Mucosa of rectum (tissue), 2 donors: Measurements from ENCODE around the gene SLC25A24.
"Not testable (repeated sequence)": the region's sequence is repeated elsewhere in the genome, so short reads cannot be mapped to it uniquely, and the experiment has no call there.

Source experiments
- H3K27ac ChIP-seq, 2 donors: one replicate each; pipeline ENCODE4 v1.7.0; 2013; ENCODE audit warnings: inconsistent platforms in 2 of 2, low read depth in 2 of 2, low read length in 2 of 2
- H3K27me3 ChIP-seq, 2 donors: one replicate each; pipeline ENCODE4 v1.7.0; 2013; ENCODE audit warnings: low read length in 2 of 2; ENCODE audit not compliant: control insufficient read depth in 2 of 2, insufficient read depth in 2 of 2
- H3K36me3 ChIP-seq, 2 donors: one replicate each; pipeline ENCODE4 v1.7.0; 2013; ENCODE audit warnings: low read length in 2 of 2; ENCODE audit not compliant: control insufficient read depth in 2 of 2, insufficient read depth in 2 of 2
- H3K4me1 ChIP-seq, 2 donors: one replicate each; pipeline ENCODE4 v1.7.0; 2013; ENCODE audit warnings: low read length in 2 of 2, mild to moderate bottlenecking in 1 of 2; ENCODE audit not compliant: control insufficient read depth in 2 of 2, insufficient read depth in 2 of 2
- H3K4me3 ChIP-seq, 2 donors: one replicate each; pipeline ENCODE4 v1.7.0; 2013; ENCODE audit warnings: low read length in 2 of 2
- H3K9ac ChIP-seq, 2 donors: one replicate each; pipeline ENCODE4 v1.7.0; 2013; ENCODE audit warnings: low read length in 2 of 2, low read depth in 1 of 2, mild to moderate bottlenecking in 1 of 2
- H3K9me3 ChIP-seq, 2 donors: one replicate each; pipeline ENCODE4 v1.7.0; 2013; ENCODE audit warnings: low read length in 2 of 2; ENCODE audit not compliant: control insufficient read depth in 2 of 2
- donor health status: healthy.
- donor health status: Normal muscosa, but diverticular disease.

SLC25A24 gene

GRCh38 chr1:108140936-108141335 is 59.2 kb downstream of the SLC25A24 start:
- Histone ChIP-seq H3K9me3 (no peaks in the 10 kb centered on the region), H3K9ac (no peak overlapping the region), H3K4me1 (no peaks in the 10 kb centered on the region), H3K27me3 (no peaks in the 10 kb centered on the region), H3K36me3 (peaks cover 37 to 38% of the 10 kb centered on the region in 2 donors), H3K27ac (no peak overlapping the region), H3K4me3 (no peak overlapping the region)

DNA sequence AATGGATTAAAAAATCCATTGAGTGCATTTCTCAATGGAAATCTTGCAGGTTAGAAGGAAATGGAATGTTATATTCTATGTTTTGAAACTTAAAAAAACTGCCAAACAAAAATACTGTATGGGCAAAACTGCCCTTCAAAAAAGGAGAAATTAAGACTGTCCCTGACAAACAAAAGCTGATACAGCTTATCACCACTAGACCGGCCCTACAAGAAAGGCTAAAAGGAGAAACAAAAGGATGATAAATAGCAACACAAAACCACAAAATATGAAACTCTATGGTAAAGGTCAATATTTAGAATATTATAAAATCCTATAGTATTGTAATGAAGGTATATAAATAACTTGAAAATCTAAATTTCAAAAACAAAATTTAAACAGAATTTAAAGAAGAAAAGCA is 60.0 kb downstream of the SLC25A24 start:
- H3K9me3 ChIP-seq, result no peaks in the 10 kb centered on the region
- no peak overlapping the region for H3K27ac ChIP-seq
- H3K9ac ChIP-seq, result no peak overlapping the region
- H3K27me3 ChIP-seq, result no peaks in the 10 kb centered on the region
- no peaks in the 10 kb centered on the region for H3K4me1 ChIP-seq
- H3K36me3 ChIP-seq, result peaks cover 37 to 44% of the 10 kb centered on the region in 2 donors
- H3K4me3 ChIP-seq, result no peak overlapping the region

- H3K27me3 ChIP-seq, H3K27ac ChIP-seq, H3K4me1 ChIP-seq, H3K4me3 ChIP-seq, H3K9me3 ChIP-seq, H3K9ac ChIP-seq: not testable (repeated sequence)
- H3K36me3 ChIP-seq, result peaks cover 38 to 44% of the 10 kb centered on the region in 2 donors
Measured at GRCh38 chr1:108139555-108139954, 60.6 kb downstream of the SLC25A24 start.

DNA sequence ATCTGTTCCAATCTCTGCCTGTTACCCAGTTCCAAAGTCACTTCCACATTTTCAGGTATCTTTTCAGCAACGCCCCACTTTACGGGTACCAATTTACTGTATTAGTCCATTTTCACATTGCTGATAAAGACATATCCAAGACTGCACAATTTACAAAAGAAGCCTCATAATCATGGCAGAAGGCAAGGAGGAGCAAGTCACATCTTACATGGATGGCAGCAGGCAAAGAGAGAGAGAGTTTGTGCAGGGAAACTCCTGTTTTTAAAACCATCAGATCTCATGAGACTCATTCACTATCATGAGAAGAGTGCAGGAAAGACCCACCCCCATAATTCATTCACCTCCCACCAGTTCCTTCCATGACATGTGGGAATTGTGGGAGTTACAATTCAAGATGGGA is 67.0 kb downstream of the SLC25A24 start:
- not testable (repeated sequence) for H3K27me3 ChIP-seq, H3K9ac ChIP-seq, H3K9me3 ChIP-seq, H3K4me3 ChIP-seq, H3K27ac ChIP-seq, H3K4me1 ChIP-seq
- H3K36me3 ChIP-seq, result peaks cover 27 to 30% of the 10 kb centered on the region in 2 donors

DNA sequence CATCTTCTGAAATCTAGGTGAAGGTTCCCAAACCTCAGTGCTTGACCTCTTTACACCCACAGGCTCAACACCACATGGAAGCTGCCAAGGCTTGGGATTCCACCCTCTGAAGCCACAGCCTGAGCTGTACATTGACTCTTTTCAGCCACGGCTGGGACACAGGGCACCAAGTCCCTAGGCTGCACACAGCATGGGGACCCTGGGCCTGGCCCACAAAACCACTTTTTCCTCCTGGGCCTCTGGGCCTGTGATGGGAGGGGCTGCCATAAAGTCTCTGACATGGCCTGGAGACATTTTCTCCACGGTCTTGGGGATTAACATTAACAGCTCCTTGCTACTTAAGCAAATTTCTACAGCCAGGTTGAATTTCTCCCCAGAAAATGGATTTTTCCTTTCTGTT is 67.8 kb downstream of the SLC25A24 start:
- not testable (repeated sequence) for H3K9ac ChIP-seq, H3K27ac ChIP-seq, H3K9me3 ChIP-seq, H3K4me3 ChIP-seq, H3K4me1 ChIP-seq, H3K27me3 ChIP-seq
- H3K36me3 ChIP-seq, result peaks cover 19 to 23% of the 10 kb centered on the region in 2 donors

DNA sequence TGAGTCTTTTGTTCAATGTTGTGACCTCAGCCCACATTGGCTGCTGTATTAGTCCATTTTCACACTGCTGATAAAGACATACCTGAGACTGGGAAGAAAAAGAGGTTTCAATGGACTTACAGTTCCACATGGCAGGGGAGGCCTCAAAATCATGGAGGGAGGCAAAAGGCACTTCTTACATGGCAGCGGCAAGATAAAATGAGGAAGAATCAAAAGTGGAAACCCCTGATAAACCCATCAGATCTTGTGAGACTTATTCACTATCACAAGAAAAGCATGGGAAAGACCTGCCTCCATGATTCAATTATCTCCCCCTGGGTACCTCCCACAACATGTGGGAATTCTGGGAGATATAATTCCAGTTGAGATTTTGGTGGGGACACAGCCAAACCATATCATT is 68.9 kb downstream of the SLC25A24 start:
- not testable (repeated sequence) for H3K9ac ChIP-seq, H3K4me1 ChIP-seq, H3K27me3 ChIP-seq, H3K27ac ChIP-seq, H3K4me3 ChIP-seq, H3K9me3 ChIP-seq
- H3K36me3 ChIP-seq, result peaks cover 12 to 13% of the 10 kb centered on the region in 2 donors

DNA sequence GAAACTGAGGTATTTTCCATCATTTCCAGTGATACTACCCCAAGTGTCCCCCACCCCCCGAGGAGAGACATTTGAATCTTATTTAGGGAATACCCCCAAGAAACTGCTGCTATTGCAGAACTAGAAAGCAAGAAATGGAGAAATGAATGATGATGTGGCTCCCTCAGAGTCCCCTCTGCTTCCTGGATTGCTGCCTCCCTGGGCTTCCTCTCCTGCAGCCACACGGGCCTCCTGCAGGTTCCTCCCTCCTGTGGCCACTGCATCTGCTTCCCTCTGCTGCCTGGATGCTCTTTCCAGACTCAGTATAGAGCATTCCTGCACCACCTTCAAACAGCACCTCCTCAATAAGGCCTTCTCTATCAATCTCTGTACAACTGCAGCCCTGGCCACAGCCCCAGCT is 69.3 kb downstream of the SLC25A24 start:
- Histone ChIP-seq H3K9ac (no peak overlapping the region), H3K4me1 (peaks cover 0 to 4% of the 10 kb centered on the region in 2 donors), H3K27me3 (no peaks in the 10 kb centered on the region), H3K4me3 (no peak overlapping the region), H3K36me3 (peaks cover 11 to 12% of the 10 kb centered on the region in 2 donors), H3K27ac (no peak overlapping the region), H3K9me3 (peaks cover 0 to 3% of the 10 kb centered on the region in 2 donors)

DNA sequence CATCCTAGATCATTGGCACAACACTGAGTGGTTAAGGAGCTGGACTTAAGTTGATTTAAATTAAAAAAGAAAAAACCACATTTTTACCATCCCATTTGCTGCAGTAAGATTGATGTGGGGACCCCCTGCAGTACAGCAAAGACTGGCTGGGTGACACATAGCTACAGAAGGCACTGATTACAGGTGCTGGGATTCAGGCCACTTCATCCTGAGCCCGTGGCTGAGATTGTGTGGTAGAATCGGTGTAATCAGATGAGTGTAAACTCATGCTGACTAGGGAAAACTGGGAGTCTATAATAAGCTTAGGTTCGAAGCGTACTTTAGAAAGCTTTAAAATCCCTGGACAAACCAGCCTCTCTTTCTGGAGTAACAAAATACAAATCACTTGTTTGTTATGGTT is 70.1 kb downstream of the SLC25A24 start:
- Histone ChIP-seq H3K36me3 (peaks cover 6 to 12% of the 10 kb centered on the region in 2 donors), H3K9me3 (peaks cover 0 to 3% of the 10 kb centered on the region in 2 donors), H3K27me3 (no peaks in the 10 kb centered on the region), H3K9ac (no peak overlapping the region), H3K4me1 (peaks cover 0 to 4% of the 10 kb centered on the region in 2 donors), H3K27ac (no peak overlapping the region), H3K4me3 (no peak overlapping the region)

DNA sequence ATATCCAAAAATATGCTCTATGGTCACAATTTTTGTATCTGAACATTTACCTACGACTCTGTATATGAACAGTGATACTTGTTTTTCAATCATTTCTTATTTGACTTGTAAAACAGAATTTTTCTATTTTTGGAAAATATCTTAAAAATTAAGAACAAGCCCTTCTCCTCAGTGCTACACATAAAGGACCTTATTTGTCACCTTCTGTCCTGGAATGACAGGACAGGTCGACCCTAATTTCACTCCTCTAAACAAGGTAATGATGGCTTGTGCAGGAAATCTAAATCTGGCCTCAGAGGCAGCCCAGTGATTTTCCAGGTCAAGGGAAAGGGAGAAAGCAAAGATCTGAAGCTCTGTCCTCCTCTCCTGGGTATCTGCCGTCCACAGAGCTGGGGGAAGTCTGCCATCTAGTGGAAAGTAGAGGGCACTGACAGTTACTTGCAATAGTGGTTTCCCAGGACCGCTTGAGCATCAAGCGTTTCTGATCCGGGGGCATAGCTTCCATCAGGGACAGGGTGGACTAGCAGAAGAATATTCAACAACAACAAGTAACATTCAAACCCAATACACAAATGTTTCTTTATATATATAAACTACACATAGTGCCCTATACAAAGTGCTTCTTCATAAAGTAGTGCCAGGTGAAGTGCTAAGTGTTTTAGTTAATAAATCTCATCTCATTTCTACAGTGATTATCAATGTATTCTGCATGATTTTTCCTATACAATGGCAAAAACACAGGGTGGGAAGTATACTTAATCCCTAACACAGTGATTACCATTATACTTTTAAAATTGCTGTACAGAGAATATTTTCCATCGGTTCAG is 74.6 kb downstream of the SLC25A24 start:
- Histone ChIP-seq H3K4me1 (peaks cover 0 to 4% of the 10 kb centered on the region in 2 donors), H3K36me3 (no peaks in the 10 kb centered on the region), H3K27ac (no peak overlapping the region), H3K9me3 (no peaks in the 10 kb centered on the region), H3K9ac (no peak overlapping the region), H3K27me3 (no peaks in the 10 kb centered on the region), H3K4me3 (no peak overlapping the region)

- no peak overlapping the region for H3K27ac ChIP-seq
- peaks cover 0 to 4% of the 10 kb centered on the region in 2 donors for H3K4me1 ChIP-seq
- H3K36me3 ChIP-seq, result no peaks in the 10 kb centered on the region
- H3K9ac ChIP-seq, result no peak overlapping the region
- H3K9me3 ChIP-seq, result no peaks in the 10 kb centered on the region
- no peak overlapping the region for H3K4me3 ChIP-seq
- peaks cover 0 to 3% of the 10 kb centered on the region in 2 donors for H3K27me3 ChIP-seq
Measured at GRCh38 chr1:108124622-108125311, 75.4 kb downstream of the SLC25A24 start.
